GM12864 (cell line): ENCODE data around the gene RGS12.

Source experiments
- DNase-seq: peaks from one replicate; pipeline ENCODE4 v3.0.0-alpha.2; 2011; ENCODE audit warnings: low read depth
- H3K4me3 ChIP-seq: 2 replicates; pipeline ENCODE4 v1.5.1; 2011; ENCODE audit warnings: mild to moderate bottlenecking, low read depth, low read length, control low read depth
- TF ChIP-seq, protein P1 (sequence below): IDR thresholded peaks from 2 replicates; pipeline ENCODE4 v1.5.1; 2011; ENCODE audit warnings: low read depth, mild to moderate bottlenecking, moderate library complexity, low read length, control low read depth, inconsistent platforms; ENCODE audit errors: missing control alignments

The RGS12 gene

DNA sequence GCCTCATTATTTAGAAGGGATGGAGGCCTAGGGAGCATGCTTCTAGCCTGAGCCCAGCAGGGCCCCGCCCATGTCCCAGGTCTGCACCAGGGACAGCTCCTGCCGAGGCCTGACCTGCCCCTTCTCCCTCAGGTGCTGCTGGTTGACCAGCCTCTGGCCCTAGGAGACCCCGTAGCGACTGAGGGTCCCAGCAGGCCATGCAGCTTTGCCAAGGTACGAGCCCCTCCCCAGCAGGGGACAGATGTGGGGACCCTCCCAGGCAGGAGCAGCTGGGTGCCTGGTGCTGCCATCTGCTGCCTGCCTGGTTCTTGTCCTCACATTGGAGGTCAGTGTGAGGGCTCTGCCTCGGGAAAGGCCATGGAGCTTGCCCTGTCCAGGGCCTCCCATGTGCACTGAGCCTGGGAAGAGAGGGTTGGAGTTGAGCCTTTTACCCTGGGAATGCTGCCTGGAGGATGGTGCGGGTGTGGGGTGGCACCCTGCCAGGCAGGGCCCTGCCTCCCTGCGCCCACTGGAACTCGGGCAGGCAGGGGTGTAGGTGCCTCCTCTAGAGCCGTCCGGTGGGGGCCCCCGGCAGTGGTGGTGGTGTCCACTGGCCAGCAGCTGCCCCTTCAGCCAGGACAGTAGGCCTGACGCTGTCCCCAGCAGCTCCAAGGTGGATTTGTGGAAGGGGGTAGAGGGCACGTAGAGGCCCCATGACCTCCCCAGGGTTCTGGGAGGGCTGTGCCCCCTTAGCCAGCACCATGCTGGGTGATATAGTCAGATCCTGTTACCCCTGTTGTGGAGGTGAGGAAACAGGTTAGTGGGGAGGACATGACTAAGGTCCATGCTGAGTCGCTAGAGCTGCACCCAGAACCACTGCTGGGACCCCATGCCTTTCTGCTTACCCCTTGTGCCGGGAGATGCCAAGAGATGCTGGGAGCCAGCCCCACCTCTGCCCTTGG lies 46.1 kb upstream of the RGS12 start:
- no peak for DNase-seq
- H3K4me3 ChIP-seq, result no peak overlapping the region

DNA sequence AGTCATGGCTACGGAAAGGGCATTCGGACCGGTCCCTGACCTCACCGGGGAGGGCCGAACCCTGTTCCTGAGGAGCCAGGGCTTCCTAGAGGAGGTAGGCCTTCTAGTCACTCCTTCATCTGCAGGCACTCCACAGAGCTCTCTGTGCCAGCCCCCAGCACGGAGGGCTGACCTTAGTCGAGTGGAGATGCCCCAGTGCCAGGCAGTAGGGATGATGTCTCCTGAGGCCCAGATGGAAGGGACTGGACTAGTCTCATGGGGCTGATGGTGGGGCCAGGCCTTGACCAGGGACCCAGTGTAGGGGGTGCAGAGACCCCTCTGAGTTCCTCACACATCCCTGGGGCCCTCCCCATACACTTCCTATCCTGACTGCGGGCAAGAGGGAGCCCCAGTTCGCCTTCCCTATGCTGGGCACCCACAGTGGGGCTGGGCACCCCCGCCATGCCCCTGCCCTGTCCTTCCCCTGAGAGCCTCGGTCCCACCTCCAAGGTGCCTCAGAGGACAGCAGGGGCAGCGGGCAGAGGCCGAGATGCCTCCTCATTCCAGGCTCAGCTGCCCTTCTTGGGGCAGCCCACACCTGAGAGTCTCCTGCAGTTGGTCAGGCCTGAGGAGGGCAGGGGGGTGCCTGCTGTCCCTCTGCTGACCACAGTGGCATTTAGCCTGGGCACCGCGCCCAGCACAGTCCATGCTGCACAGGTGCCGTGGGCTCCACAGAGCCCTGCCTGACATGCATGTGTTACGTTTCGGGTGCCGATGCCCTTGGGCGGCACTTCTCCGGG lies 45.2 kb upstream of the RGS12 start:
- no peak for DNase-seq
- no peak overlapping the region for H3K4me3 ChIP-seq
- TF ChIP-seq, protein P1, sequence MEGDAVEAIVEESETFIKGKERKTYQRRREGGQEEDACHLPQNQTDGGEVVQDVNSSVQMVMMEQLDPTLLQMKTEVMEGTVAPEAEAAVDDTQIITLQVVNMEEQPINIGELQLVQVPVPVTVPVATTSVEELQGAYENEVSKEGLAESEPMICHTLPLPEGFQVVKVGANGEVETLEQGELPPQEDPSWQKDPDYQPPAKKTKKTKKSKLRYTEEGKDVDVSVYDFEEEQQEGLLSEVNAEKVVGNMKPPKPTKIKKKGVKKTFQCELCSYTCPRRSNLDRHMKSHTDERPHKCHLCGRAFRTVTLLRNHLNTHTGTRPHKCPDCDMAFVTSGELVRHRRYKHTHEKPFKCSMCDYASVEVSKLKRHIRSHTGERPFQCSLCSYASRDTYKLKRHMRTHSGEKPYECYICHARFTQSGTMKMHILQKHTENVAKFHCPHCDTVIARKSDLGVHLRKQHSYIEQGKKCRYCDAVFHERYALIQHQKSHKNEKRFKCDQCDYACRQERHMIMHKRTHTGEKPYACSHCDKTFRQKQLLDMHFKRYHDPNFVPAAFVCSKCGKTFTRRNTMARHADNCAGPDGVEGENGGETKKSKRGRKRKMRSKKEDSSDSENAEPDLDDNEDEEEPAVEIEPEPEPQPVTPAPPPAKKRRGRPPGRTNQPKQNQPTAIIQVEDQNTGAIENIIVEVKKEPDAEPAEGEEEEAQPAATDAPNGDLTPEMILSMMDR, result no peak

More for the DNA sequence above, 46.1 kb upstream of the RGS12 start:
- TF ChIP-seq, protein P1, result no peak

DNA sequence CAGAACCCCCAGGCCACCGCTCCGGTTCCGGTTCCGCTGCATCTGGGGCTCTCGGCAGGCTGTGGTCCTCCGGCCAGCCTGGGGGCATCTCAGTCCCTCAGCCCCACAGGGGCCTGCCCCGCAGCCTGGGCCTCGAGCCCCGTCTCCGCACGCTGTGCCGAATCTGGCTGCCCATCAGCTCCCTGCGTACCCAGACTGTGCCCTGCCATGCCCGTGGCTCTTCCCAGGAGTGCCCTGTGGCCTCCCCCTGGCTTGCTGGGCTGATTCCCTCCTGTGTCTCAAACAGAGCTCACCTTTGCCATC lies 44.7 kb upstream of the RGS12 start:
- no peak for DNase-seq
- TF ChIP-seq, protein P1, result no peak
- H3K4me3 ChIP-seq, result no peak overlapping the region

DNA sequence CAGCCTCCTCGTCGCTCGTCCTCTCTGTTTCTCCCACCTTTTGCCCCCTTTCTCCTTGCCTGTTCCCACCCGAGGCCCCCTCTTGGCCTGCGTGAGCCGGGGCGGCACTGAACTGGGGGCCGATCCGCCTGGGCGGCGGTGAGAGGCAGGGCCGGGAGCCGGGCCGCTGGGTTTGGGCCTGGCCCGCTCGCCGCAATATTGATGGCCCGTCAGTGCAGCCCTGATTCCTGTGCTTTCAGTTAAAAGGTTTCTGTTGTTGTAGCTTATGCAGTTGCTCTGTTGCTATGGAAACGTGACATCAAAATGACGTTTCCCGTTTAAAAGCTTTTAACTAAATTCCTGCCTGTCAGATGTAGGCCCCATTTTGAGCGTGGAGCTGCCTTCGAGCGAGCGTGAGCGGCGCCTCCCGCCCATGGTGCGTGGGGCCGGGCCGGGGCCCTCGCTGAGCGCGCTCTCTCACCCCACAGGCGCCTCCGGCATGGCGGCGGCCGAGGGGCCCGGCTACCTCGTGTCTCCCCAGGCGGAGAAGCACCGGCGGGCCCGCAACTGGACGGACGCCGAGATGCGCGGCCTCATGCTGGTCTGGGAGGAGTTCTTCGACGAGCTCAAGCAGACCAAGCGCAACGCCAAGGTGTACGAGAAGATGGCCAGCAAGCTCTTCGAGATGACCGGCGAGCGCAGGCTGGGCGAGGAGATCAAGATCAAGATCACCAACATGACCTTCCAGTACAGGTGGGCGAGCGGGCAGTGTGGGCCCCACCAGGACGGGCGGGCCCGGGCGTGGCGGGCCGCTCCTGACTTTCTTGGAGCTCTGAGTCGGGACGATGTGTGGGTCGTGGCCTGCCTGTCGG lies 43.8 kb upstream of the RGS12 start, which contains the start of gene MSANTD1:
TSS of gene MSANTD1 (plus strand) at position 349 of the 851 bp plus-strand sequence. CDS start at position 413, 64 bp downstream.
- TF ChIP-seq, protein P1, result no peak
- no peak for DNase-seq
- no peak within 1 kb of the TSS for H3K4me3 ChIP-seq

DNA sequence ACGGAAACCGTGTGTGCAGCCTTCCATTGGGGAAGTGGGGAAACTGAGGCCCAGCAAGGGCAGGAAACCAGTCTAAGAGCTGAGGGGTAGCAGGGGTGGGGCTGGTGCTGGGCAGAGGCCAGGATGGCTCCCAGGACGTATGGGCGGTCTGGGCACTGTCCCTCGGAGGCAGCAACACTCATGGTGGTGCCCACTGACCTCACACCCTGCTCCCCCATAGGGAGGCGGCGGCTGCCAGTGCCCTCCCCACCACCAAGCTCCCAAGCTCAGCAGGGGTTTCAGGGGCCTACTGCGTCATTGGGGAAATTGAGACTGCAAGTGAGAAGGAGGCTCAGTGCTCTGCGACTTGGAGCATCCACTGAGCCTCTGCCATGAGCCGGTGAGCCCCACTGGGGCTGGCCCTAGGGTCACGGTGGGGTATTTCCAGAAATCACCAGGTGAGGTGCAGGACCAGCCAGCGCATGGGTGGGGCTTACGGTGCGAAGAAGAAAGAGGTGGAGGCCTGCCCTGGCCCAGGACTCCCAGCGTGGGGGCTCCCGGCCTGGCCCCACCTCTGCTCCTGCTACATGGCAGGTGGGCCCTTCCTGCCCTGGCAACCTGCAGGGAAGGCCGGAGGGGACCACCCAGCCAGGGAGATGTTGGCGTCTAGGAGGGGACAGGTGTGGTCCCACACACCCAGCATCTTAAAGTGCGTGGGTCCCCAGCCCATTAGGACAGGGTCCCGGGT lies 42.9 kb upstream of the RGS12 start:
- TF ChIP-seq, protein P1, result no peak
- DNase-seq, result no peak
- H3K4me3 ChIP-seq, result no peak overlapping the region

DNA sequence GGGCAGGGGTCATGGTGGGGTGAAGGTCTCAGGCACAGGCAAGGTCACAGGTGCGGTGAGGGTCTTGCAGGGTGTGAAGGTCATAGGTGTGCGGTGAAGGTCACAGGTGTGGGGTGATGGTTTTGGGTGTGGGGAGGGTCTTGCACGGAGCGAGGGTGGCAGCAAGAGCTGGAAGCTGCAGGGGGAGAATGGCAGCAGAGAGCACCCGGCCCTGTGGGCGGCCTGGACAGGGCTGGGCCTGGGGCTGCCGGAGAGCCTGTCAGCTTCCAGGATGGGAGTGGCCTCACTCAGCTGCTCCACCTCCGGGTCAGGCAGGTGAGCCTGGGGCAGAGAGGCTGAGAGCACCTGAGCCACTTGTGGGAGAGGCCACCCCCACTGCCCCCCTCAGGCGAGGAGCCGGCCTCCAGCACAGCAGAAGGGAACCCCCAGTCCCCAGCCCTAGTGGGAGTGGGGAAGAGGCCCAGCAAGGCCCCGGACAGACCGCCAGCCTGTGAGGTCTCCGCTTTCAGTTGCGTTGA lies 42.3 kb upstream of the RGS12 start:
- TF ChIP-seq, protein P1, result no peak
- DNase-seq, result no peak
- no peak overlapping the region for H3K4me3 ChIP-seq
